Measurements from ENCODE around the gene RSPH6A. TPM values are rescaled to one million over a fixed set of nuclear protein-coding genes. Genes with fewer than 3 reads are reported as not detected.

Gene RSPH6A
- total RNA-seq, 1 experiment from 2014 or later: 0.39 TPM

GRCh38 chr19:45822716-45823115 is 7.6 kb upstream of the RSPH6A start (continued):
- TF ChIP-seq EMX1 (CRISPR knock-in tag; IDR thresholded peaks at IDR 0.05): no peak
- TF ChIP-seq ZNF671 (CRISPR knock-in tag; IDR thresholded peaks at IDR 0.05): no peak
- no peak for TF ChIP-seq PRRX2 (CRISPR knock-in tag; IDR thresholded peaks at IDR 0.05)
- no peak for TF ChIP-seq MYBL2 (CRISPR knock-in tag; IDR thresholded peaks at IDR 0.05)
- TF ChIP-seq, protein P1, sequence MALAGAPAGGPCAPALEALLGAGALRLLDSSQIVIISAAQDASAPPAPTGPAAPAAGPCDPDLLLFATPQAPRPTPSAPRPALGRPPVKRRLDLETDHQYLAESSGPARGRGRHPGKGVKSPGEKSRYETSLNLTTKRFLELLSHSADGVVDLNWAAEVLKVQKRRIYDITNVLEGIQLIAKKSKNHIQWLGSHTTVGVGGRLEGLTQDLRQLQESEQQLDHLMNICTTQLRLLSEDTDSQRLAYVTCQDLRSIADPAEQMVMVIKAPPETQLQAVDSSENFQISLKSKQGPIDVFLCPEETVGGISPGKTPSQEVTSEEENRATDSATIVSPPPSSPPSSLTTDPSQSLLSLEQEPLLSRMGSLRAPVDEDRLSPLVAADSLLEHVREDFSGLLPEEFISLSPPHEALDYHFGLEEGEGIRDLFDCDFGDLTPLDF (CRISPR knock-in tag; IDR thresholded peaks at IDR 0.05): no peak
- TF ChIP-seq MXD4 (CRISPR knock-in tag; IDR thresholded peaks at IDR 0.05; ENCODE audit: borderline replicate concordance): no peak
- no peak for TF ChIP-seq SMAD3 (CRISPR knock-in tag; IDR thresholded peaks at IDR 0.05; ENCODE audit: borderline replicate concordance)
- TF ChIP-seq, protein P2, sequence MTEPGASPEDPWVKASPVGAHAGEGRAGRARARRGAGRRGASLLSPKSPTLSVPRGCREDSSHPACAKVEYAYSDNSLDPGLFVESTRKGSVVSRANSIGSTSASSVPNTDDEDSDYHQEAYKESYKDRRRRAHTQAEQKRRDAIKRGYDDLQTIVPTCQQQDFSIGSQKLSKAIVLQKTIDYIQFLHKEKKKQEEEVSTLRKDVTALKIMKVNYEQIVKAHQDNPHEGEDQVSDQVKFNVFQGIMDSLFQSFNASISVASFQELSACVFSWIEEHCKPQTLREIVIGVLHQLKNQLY (CRISPR knock-in tag; IDR thresholded peaks at IDR 0.05): no peak
- no peak for TF ChIP-seq PREB (CRISPR knock-in tag; IDR thresholded peaks at IDR 0.05; ENCODE audit: borderline replicate concordance)
- TF ChIP-seq, protein P3, sequence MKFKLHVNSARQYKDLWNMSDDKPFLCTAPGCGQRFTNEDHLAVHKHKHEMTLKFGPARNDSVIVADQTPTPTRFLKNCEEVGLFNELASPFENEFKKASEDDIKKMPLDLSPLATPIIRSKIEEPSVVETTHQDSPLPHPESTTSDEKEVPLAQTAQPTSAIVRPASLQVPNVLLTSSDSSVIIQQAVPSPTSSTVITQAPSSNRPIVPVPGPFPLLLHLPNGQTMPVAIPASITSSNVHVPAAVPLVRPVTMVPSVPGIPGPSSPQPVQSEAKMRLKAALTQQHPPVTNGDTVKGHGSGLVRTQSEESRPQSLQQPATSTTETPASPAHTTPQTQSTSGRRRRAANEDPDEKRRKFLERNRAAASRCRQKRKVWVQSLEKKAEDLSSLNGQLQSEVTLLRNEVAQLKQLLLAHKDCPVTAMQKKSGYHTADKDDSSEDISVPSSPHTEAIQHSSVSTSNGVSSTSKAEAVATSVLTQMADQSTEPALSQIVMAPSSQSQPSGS (CRISPR knock-in tag; IDR thresholded peaks at IDR 0.05; ENCODE audit: borderline replicate concordance, low read depth): no peak
- TF ChIP-seq ZNF232 (CRISPR knock-in tag; IDR thresholded peaks at IDR 0.05): no peak

- Mint-ChIP-seq H3K4me3 (no peak overlapping the region), H3K27me3 (ENCODE audit: low read depth) (no peaks in the 10 kb centered on the region), H3K36me3 (peaks cover 45% of the 10 kb centered on the region), H3K27ac (peak overlapping the region; percentile 28; the same call in 1 of the 2 replicates), H3K9me3 (no peaks in the 10 kb centered on the region), H3K4me1 (peaks cover 25% of the 10 kb centered on the region)
- ATAC-seq (no peak), DNase-seq (ENCODE audit: low spot score) (no peak)
- ChIA-PET POLR2A (no interaction called here), CTCF (interaction anchor here (1.3 kb wide), 1 partner anchor 43 kb away, joined by 4 read pairs; the partner anchor contains the start of gene FOXA3)
- TF ChIP-seq PRRX2 (CRISPR knock-in tag; IDR thresholded peaks at IDR 0.05) (no peak), ESRRA (CRISPR knock-in tag; IDR thresholded peaks at IDR 0.05; ENCODE audit: borderline replicate concordance) (no peak), ZNF232 (CRISPR knock-in tag; IDR thresholded peaks at IDR 0.05) (no peak), TP53 (CRISPR knock-in tag; IDR thresholded peaks at IDR 0.05) (no peak), GABPB1 (CRISPR knock-in tag; IDR thresholded peaks at IDR 0.05) (no peak), ZNF423 (CRISPR knock-in tag; IDR thresholded peaks at IDR 0.05) (no peak), TEAD1 (CRISPR knock-in tag; IDR thresholded peaks at IDR 0.05) (no peak), GRHL2 (CRISPR knock-in tag; IDR thresholded peaks at IDR 0.05; ENCODE audit: insufficient replicate concordance, severe bottlenecking) (no peak)
- TF ChIP-seq, protein P4, sequence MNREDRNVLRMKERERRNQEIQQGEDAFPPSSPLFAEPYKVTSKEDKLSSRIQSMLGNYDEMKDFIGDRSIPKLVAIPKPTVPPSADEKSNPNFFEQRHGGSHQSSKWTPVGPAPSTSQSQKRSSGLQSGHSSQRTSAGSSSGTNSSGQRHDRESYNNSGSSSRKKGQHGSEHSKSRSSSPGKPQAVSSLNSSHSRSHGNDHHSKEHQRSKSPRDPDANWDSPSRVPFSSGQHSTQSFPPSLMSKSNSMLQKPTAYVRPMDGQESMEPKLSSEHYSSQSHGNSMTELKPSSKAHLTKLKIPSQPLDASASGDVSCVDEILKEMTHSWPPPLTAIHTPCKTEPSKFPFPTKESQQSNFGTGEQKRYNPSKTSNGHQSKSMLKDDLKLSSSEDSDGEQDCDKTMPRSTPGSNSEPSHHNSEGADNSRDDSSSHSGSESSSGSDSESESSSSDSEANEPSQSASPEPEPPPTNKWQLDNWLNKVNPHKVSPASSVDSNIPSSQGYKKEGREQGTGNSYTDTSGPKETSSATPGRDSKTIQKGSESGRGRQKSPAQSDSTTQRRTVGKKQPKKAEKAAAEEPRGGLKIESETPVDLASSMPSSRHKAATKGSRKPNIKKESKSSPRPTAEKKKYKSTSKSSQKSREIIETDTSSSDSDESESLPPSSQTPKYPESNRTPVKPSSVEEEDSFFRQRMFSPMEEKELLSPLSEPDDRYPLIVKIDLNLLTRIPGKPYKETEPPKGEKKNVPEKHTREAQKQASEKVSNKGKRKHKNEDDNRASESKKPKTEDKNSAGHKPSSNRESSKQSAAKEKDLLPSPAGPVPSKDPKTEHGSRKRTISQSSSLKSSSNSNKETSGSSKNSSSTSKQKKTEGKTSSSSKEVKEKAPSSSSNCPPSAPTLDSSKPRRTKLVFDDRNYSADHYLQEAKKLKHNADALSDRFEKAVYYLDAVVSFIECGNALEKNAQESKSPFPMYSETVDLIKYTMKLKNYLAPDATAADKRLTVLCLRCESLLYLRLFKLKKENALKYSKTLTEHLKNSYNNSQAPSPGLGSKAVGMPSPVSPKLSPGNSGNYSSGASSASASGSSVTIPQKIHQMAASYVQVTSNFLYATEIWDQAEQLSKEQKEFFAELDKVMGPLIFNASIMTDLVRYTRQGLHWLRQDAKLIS (CRISPR knock-in tag; IDR thresholded peaks at IDR 0.05; ENCODE audit: borderline replicate concordance): no peak
- TF ChIP-seq, protein P5, sequence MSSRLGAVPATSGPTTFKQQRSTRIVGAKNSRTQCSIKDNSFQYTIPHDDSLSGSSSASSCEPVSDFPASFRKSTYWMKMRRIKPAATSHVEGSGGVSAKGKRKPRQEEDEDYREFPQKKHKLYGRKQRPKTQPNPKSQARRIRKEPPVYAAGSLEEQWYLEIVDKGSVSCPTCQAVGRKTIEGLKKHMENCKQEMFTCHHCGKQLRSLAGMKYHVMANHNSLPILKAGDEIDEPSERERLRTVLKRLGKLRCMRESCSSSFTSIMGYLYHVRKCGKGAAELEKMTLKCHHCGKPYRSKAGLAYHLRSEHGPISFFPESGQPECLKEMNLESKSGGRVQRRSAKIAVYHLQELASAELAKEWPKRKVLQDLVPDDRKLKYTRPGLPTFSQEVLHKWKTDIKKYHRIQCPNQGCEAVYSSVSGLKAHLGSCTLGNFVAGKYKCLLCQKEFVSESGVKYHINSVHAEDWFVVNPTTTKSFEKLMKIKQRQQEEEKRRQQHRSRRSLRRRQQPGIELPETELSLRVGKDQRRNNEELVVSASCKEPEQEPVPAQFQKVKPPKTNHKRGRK (CRISPR knock-in tag; IDR thresholded peaks at IDR 0.05; ENCODE audit: borderline replicate concordance): no peak
- TF ChIP-seq, protein P6, sequence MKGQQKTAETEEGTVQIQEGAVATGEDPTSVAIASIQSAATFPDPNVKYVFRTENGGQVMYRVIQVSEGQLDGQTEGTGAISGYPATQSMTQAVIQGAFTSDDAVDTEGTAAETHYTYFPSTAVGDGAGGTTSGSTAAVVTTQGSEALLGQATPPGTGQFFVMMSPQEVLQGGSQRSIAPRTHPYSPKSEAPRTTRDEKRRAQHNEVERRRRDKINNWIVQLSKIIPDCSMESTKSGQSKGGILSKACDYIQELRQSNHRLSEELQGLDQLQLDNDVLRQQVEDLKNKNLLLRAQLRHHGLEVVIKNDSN (CRISPR knock-in tag; IDR thresholded peaks at IDR 0.05): no peak
- TF ChIP-seq, protein P2 (CRISPR knock-in tag; IDR thresholded peaks at IDR 0.05): no peak
Measured at GRCh38 chr19:45821570-45821969, 6.5 kb upstream of the RSPH6A start.

Data from WTC11 (cell line).